ENCODE results near the gene SLC5A1. TPM values are rescaled to one million over a fixed set of nuclear protein-coding genes. Genes with fewer than 3 reads are reported as not detected.
A peak's percentile ranks its signal among the peaks of the same experiment; 100 is the strongest.

Gene SLC5A1
- total RNA-seq, 1 experiment from 2014 or later = not detected

DNA sequence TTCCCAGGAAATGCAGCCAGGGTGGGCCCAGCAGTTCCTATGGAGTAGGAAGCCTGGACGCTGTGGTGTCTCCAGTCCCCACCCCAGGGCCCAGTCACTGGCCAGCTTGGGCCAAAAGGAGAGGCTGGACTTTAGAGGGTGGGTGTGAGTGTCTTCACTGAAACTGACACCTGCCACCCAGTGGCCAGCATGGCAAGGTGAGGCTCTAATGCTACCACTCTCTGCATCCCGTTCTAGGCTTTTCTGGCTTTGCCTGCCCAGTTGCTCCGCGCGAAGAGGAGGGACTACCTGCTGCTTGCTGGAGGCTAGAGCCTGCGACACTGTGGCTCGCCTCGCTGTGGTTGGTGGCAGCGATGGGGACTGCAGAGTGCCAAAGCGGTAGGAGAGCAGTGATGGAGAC is 80.6 kb downstream of the SLC5A1 start:
- peak; percentile 73; the same call in 1 of the 2 replicates for TF ChIP-seq TP53 (CRISPR knock-in tag; IDR thresholded peaks at IDR 0.05)
- TF ChIP-seq, protein P1, sequence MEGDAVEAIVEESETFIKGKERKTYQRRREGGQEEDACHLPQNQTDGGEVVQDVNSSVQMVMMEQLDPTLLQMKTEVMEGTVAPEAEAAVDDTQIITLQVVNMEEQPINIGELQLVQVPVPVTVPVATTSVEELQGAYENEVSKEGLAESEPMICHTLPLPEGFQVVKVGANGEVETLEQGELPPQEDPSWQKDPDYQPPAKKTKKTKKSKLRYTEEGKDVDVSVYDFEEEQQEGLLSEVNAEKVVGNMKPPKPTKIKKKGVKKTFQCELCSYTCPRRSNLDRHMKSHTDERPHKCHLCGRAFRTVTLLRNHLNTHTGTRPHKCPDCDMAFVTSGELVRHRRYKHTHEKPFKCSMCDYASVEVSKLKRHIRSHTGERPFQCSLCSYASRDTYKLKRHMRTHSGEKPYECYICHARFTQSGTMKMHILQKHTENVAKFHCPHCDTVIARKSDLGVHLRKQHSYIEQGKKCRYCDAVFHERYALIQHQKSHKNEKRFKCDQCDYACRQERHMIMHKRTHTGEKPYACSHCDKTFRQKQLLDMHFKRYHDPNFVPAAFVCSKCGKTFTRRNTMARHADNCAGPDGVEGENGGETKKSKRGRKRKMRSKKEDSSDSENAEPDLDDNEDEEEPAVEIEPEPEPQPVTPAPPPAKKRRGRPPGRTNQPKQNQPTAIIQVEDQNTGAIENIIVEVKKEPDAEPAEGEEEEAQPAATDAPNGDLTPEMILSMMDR (IDR thresholded peaks at IDR 0.05) = peak; percentile 22; the same call in 1 of the 2 replicates
- TF ChIP-seq, protein P2, sequence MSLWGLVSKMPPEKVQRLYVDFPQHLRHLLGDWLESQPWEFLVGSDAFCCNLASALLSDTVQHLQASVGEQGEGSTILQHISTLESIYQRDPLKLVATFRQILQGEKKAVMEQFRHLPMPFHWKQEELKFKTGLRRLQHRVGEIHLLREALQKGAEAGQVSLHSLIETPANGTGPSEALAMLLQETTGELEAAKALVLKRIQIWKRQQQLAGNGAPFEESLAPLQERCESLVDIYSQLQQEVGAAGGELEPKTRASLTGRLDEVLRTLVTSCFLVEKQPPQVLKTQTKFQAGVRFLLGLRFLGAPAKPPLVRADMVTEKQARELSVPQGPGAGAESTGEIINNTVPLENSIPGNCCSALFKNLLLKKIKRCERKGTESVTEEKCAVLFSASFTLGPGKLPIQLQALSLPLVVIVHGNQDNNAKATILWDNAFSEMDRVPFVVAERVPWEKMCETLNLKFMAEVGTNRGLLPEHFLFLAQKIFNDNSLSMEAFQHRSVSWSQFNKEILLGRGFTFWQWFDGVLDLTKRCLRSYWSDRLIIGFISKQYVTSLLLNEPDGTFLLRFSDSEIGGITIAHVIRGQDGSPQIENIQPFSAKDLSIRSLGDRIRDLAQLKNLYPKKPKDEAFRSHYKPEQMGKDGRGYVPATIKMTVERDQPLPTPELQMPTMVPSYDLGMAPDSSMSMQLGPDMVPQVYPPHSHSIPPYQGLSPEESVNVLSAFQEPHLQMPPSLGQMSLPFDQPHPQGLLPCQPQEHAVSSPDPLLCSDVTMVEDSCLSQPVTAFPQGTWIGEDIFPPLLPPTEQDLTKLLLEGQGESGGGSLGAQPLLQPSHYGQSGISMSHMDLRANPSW (CRISPR knock-in tag; conservative IDR thresholded peaks at IDR 0.05; ENCODE audit: low read depth) = no peak
- ChIA-PET CTCF (no interaction called here), POLR2A (no interaction called here)
- no peaks in the 10 kb centered on the region for H3K36me3 Mint-ChIP-seq
- H3K27me3 Mint-ChIP-seq (ENCODE audit: low read depth) = no peaks in the 10 kb centered on the region
- no peak overlapping the region for H3K27ac Mint-ChIP-seq
- peak; percentile 83 for ATAC-seq
- H3K4me1 Mint-ChIP-seq = peaks cover 11% of the 10 kb centered on the region
- peak; percentile 69 for DNase-seq (ENCODE audit: low spot score)
- H3K9me3 Mint-ChIP-seq = peaks cover 6% of the 10 kb centered on the region
- H3K4me3 Mint-ChIP-seq = no peak overlapping the region

DNA sequence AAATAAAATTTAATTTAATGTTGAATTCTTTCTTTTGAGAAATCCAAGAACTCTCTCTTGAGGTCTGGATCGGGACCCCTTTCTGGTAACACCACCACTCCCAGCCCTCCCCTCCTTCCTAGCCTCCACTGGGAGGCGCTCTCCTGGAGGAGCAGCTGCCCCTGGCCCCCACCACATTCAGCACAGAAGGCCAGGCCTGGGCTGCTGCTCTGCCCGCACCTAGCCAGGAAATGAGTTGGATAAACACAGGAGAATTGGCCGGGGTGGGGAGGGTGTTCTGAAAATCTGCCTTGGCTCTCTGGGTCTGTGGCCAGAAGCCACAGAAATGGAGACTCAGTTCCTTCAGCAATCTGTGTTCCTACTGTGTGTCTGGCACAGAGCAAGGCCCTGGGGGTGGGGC is 84.8 kb downstream of the SLC5A1 start:
- peaks cover 11% of the 10 kb centered on the region for H3K4me1 Mint-ChIP-seq
- ChIA-PET POLR2A (no interaction called here), CTCF (interaction anchor here (0.6 to 3.0 kb wide), 14 partner anchors 12 to 346 kb away, joined by 3 to 13 read pairs (median 4); partner anchors contain the start of genes C22orf42, FBXO7, RTCB and SLC5A1)
- no peak overlapping the region for H3K4me3 Mint-ChIP-seq
- H3K27me3 Mint-ChIP-seq (ENCODE audit: low read depth) = no peaks in the 10 kb centered on the region
- no peaks in the 10 kb centered on the region for H3K9me3 Mint-ChIP-seq
- no peaks in the 10 kb centered on the region for H3K36me3 Mint-ChIP-seq
- ATAC-seq (peak; percentile 91), DNase-seq (ENCODE audit: low spot score) (peak; percentile 74)
- no peak overlapping the region for H3K27ac Mint-ChIP-seq
- TF ChIP-seq, protein P1 (IDR thresholded peaks at IDR 0.05) = peak; percentile 43; the same call in 1 of the 2 replicates
- TF ChIP-seq SMAD3 (CRISPR knock-in tag; IDR thresholded peaks at IDR 0.05; ENCODE audit: borderline replicate concordance) = no peak

DNA sequence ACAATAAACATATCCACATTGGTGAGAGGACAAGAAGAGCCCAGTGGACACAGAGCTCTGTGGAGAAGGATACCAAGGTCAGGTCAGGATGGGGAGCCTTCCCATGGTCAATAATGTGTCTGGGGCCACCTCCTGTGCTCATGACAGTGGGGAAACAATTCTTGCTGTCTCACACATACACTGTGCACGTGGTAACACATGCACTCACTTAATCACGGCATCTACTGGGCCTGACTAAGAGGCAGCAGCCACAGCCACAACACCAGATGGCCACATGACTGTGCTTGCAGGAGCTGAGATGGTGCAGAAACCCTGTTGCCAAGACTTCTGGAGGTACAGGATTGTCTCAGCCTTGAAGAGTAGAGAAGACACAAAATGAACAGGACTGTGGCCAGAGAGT is 87.4 kb downstream of the SLC5A1 start:
- Mint-ChIP-seq H3K27me3 (ENCODE audit: low read depth) (no peaks in the 10 kb centered on the region), H3K4me3 (no peak overlapping the region), H3K36me3 (no peaks in the 10 kb centered on the region), H3K9me3 (no peaks in the 10 kb centered on the region), H3K4me1 (peaks cover 5% of the 10 kb centered on the region; the same call in 1 of the 2 replicates), H3K27ac (peak overlapping the region; percentile 60; the same call in 1 of the 2 replicates)
- ChIA-PET CTCF (interaction anchor here (1.4 to 2.5 kb wide), 2 partner anchors 72 to 135 kb away, joined by 5 to 7 read pairs; no protein-coding TSS in a partner anchor), POLR2A (no interaction called here)
- DNase-seq (ENCODE audit: low spot score) (no peak), ATAC-seq (no peak)
- no peak for TF ChIP-seq JAZF1 (CRISPR knock-in tag; IDR thresholded peaks at IDR 0.05)
- TF ChIP-seq, protein P3, sequence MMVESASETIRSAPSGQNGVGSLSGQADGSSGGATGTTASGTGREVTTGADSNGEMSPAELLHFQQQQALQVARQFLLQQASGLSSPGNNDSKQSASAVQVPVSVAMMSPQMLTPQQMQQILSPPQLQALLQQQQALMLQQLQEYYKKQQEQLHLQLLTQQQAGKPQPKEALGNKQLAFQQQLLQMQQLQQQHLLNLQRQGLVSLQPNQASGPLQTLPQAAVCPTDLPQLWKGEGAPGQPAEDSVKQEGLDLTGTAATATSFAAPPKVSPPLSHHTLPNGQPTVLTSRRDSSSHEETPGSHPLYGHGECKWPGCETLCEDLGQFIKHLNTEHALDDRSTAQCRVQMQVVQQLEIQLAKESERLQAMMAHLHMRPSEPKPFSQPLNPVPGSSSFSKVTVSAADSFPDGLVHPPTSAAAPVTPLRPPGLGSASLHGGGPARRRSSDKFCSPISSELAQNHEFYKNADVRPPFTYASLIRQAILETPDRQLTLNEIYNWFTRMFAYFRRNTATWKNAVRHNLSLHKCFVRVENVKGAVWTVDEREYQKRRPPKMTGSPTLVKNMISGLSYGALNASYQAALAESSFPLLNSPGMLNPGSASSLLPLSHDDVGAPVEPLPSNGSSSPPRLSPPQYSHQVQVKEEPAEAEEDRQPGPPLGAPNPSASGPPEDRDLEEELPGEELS (CRISPR knock-in tag; IDR thresholded peaks at IDR 0.05) = no peak
- TF ChIP-seq, protein P4, sequence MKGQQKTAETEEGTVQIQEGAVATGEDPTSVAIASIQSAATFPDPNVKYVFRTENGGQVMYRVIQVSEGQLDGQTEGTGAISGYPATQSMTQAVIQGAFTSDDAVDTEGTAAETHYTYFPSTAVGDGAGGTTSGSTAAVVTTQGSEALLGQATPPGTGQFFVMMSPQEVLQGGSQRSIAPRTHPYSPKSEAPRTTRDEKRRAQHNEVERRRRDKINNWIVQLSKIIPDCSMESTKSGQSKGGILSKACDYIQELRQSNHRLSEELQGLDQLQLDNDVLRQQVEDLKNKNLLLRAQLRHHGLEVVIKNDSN (CRISPR knock-in tag; IDR thresholded peaks at IDR 0.05) = no peak
- TF ChIP-seq CREM (CRISPR knock-in tag; IDR thresholded peaks at IDR 0.05) = no peak
- TF ChIP-seq, protein P5, sequence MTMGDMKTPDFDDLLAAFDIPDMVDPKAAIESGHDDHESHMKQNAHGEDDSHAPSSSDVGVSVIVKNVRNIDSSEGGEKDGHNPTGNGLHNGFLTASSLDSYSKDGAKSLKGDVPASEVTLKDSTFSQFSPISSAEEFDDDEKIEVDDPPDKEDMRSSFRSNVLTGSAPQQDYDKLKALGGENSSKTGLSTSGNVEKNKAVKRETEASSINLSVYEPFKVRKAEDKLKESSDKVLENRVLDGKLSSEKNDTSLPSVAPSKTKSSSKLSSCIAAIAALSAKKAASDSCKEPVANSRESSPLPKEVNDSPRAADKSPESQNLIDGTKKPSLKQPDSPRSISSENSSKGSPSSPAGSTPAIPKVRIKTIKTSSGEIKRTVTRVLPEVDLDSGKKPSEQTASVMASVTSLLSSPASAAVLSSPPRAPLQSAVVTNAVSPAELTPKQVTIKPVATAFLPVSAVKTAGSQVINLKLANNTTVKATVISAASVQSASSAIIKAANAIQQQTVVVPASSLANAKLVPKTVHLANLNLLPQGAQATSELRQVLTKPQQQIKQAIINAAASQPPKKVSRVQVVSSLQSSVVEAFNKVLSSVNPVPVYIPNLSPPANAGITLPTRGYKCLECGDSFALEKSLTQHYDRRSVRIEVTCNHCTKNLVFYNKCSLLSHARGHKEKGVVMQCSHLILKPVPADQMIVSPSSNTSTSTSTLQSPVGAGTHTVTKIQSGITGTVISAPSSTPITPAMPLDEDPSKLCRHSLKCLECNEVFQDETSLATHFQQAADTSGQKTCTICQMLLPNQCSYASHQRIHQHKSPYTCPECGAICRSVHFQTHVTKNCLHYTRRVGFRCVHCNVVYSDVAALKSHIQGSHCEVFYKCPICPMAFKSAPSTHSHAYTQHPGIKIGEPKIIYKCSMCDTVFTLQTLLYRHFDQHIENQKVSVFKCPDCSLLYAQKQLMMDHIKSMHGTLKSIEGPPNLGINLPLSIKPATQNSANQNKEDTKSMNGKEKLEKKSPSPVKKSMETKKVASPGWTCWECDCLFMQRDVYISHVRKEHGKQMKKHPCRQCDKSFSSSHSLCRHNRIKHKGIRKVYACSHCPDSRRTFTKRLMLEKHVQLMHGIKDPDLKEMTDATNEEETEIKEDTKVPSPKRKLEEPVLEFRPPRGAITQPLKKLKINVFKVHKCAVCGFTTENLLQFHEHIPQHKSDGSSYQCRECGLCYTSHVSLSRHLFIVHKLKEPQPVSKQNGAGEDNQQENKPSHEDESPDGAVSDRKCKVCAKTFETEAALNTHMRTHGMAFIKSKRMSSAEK (CRISPR knock-in tag; IDR thresholded peaks at IDR 0.05; ENCODE audit: borderline replicate concordance) = no peak
- TF ChIP-seq GABPB1 (CRISPR knock-in tag; IDR thresholded peaks at IDR 0.05) = no peak
- TF ChIP-seq, protein P6, sequence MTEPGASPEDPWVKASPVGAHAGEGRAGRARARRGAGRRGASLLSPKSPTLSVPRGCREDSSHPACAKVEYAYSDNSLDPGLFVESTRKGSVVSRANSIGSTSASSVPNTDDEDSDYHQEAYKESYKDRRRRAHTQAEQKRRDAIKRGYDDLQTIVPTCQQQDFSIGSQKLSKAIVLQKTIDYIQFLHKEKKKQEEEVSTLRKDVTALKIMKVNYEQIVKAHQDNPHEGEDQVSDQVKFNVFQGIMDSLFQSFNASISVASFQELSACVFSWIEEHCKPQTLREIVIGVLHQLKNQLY (CRISPR knock-in tag; IDR thresholded peaks at IDR 0.05) = no peak
- TF ChIP-seq, protein P7, sequence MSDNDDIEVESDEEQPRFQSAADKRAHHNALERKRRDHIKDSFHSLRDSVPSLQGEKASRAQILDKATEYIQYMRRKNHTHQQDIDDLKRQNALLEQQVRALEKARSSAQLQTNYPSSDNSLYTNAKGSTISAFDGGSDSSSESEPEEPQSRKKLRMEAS (CRISPR knock-in tag; IDR thresholded peaks at IDR 0.05) = no peak
- TF ChIP-seq, protein P8, sequence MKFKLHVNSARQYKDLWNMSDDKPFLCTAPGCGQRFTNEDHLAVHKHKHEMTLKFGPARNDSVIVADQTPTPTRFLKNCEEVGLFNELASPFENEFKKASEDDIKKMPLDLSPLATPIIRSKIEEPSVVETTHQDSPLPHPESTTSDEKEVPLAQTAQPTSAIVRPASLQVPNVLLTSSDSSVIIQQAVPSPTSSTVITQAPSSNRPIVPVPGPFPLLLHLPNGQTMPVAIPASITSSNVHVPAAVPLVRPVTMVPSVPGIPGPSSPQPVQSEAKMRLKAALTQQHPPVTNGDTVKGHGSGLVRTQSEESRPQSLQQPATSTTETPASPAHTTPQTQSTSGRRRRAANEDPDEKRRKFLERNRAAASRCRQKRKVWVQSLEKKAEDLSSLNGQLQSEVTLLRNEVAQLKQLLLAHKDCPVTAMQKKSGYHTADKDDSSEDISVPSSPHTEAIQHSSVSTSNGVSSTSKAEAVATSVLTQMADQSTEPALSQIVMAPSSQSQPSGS (CRISPR knock-in tag; IDR thresholded peaks at IDR 0.05; ENCODE audit: borderline replicate concordance, low read depth) = no peak

Data from WTC11 (cell line).